DOHH2 (cell line): ENCODE measurements around the gene TMEM255B.

Source experiments
- CTCF ChIP-seq: fragments of 200-600 bp; sonication (generic); IDR thresholded peaks from one replicate; pipeline ENCODE4 v1.5.1; 2014; ENCODE audit warnings: antibody characterized with exemption, mild to moderate bottlenecking, low read depth, low read length; ENCODE audit not compliant: poor library complexity, severe bottlenecking
- EZH2phosphoT487 ChIP-seq: fragments of 200-600 bp; sonication (generic); IDR thresholded peaks from 2 replicates; pipeline ENCODE4 v1.6.1; 2017; ENCODE audit warnings: borderline replicate concordance, mild to moderate bottlenecking, antibody characterized with exemption, low read length, moderate library complexity, mixed read lengths

- TF ChIP-seq CTCF, result no peak
- no peak for TF ChIP-seq EZH2phosphoT487
These were observed 30.4 kb upstream of the TMEM255B start for GRCh38 chr13:113728571-113729054.
